ENCODE results near the gene PLPPR4.
"Not testable (repeated sequence)": the region's sequence is repeated elsewhere in the genome, so short reads cannot be mapped to it uniquely, and the experiment has no call there.

DNA sequence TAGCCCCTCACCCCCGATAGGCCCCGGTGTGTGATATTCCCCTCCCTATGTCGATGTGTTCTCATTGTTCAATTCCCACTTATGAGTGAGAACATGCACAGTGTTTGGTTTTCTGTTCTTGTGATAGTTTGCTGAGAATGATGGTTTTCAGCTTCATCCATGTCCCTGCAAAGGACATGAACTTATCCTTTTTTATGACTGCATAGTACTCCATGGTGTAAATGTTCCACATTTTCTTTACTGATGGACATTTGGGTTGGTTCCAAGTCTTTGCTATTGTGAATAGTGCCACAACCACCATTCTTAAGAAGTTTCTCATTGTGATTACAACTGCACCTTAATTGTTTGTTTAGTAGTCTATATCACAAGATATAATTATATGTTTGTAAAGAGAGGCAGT lies 3.9 kb upstream of the PLPPR4 start:
- TF ChIP-seq, protein P1, sequence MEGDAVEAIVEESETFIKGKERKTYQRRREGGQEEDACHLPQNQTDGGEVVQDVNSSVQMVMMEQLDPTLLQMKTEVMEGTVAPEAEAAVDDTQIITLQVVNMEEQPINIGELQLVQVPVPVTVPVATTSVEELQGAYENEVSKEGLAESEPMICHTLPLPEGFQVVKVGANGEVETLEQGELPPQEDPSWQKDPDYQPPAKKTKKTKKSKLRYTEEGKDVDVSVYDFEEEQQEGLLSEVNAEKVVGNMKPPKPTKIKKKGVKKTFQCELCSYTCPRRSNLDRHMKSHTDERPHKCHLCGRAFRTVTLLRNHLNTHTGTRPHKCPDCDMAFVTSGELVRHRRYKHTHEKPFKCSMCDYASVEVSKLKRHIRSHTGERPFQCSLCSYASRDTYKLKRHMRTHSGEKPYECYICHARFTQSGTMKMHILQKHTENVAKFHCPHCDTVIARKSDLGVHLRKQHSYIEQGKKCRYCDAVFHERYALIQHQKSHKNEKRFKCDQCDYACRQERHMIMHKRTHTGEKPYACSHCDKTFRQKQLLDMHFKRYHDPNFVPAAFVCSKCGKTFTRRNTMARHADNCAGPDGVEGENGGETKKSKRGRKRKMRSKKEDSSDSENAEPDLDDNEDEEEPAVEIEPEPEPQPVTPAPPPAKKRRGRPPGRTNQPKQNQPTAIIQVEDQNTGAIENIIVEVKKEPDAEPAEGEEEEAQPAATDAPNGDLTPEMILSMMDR (IDR thresholded peaks at IDR 0.05): not testable (repeated sequence)
- TF ChIP-seq POLR2AphosphoS5, POLR2A, EP300 (IDR thresholded peaks at IDR 0.05): not testable (repeated sequence)
